Neural cell (in vitro differentiated cells): ENCODE measurements around the gene C14orf119. TPM values are rescaled to one million over a fixed set of nuclear protein-coding genes. Genes with fewer than 3 reads are reported as not detected.
A peak's percentile ranks its signal among the peaks of the same experiment; 100 is the strongest.

Source experiments
- H2AFZ ChIP-seq: fragments of 200-600, 300-800 bp; sonication (generic), shearing (Covaris generic); 2 replicates; pipeline ENCODE4 v1.6.0; 2014; ENCODE audit warnings: low read depth, mild to moderate bottlenecking, antibody characterized with exemption, low read length, moderate library complexity
- H3F3A ChIP-seq: fragments of 200-600 bp; shearing (Covaris generic); 2 replicates; pipeline ENCODE4 v1.6.1; 2016; ENCODE audit warnings: mild to moderate bottlenecking, moderate library complexity, mixed read lengths, antibody characterized with exemption, low read length; ENCODE audit not compliant: insufficient read depth, poor library complexity, severe bottlenecking
- H3K27ac ChIP-seq: fragments of 200-600, 300-800 bp; sonication (generic), shearing (Covaris generic); 2 replicates; pipeline ENCODE4 v1.5.1; 2014; ENCODE audit warnings: mild to moderate bottlenecking, low read length, moderate library complexity
- H3K27me3 ChIP-seq: fragments of 300-800, 200-600 bp; sonication (generic), shearing (Covaris generic); 2 replicates; pipeline ENCODE4 v1.6.0; 2014; ENCODE audit warnings: mild to moderate bottlenecking, low read depth, low read length, moderate library complexity; ENCODE audit not compliant: insufficient read depth
- H3K36me3 ChIP-seq: fragments of 300-800, 200-600 bp; sonication (generic), shearing (Covaris generic); 2 replicates; pipeline ENCODE4 v1.5.1; 2014; ENCODE audit warnings: mild to moderate bottlenecking, antibody characterized with exemption, low read length, moderate library complexity; ENCODE audit not compliant: insufficient read depth
- H3K4me2 ChIP-seq: fragments of 300-800, 200-600 bp; sonication (generic), shearing (Covaris generic); 2 replicates; pipeline ENCODE4 v1.6.0; 2014; ENCODE audit warnings: mild to moderate bottlenecking, low read length
- H3K4me3 ChIP-seq: fragments of 300-800, 200-600 bp; sonication (generic), shearing (Covaris generic); 2 replicates; pipeline ENCODE4 v1.5.1; 2014; ENCODE audit warnings: mild to moderate bottlenecking, low read length, moderate library complexity
- H3K79me2 ChIP-seq: fragments of 200-600 bp; shearing (Covaris generic); replicated peaks from 2 replicates; pipeline ENCODE4 v1.6.0; 2014; ENCODE audit warnings: mild to moderate bottlenecking, low read length, moderate library complexity; ENCODE audit not compliant: insufficient read depth
- H3K9ac ChIP-seq: fragments of 300-800, 200-600 bp; sonication (generic), shearing (Covaris generic); 2 replicates; pipeline ENCODE4 v1.6.1; 2016; ENCODE audit warnings: mild to moderate bottlenecking, low read length, mixed read lengths
- H3K9me2 ChIP-seq: fragments of 200-600 bp; shearing (Covaris generic); 2 replicates; pipeline ENCODE4 v1.6.1; 2016; ENCODE audit warnings: mild to moderate bottlenecking, low read length, mixed read lengths; ENCODE audit not compliant: insufficient read depth
- H3K9me3 ChIP-seq: fragments of 200-600, 300-800 bp; sonication (generic), shearing (Covaris generic); 2 replicates; pipeline ENCODE4 v1.6.1; 2016; ENCODE audit warnings: mild to moderate bottlenecking, mixed run types, low read length, moderate library complexity, mixed read lengths
- H4K20me1 ChIP-seq: fragments of 200-600 bp; shearing (Covaris generic); 2 replicates; pipeline ENCODE4 v1.6.1; 2016; ENCODE audit warnings: mild to moderate bottlenecking, mixed run types; ENCODE audit not compliant: insufficient read depth
- EP300 ChIP-seq: fragments of 450-650 bp; conservative IDR thresholded peaks from 2 replicates; pipeline ENCODE4 v1.6.1; 2014; ENCODE audit warnings: antibody characterized with exemption, mild to moderate bottlenecking, moderate library complexity; ENCODE audit not compliant: poor library complexity, severe bottlenecking
- EZH2 ChIP-seq: fragments of 200-600, 300-800 bp; shearing (Covaris generic), sonication (generic); IDR thresholded peaks from 2 replicates; pipeline ENCODE4 v1.6.1; 2014; ENCODE audit warnings: antibody characterized with exemption, low read length, borderline replicate concordance, mild to moderate bottlenecking; ENCODE audit not compliant: insufficient read depth, poor library complexity, severe bottlenecking
- MXI1 ChIP-seq: fragments of 450-650 bp; conservative IDR thresholded peaks from 2 replicates; pipeline ENCODE4 v1.6.1; 2014; ENCODE audit warnings: antibody characterized with exemption, mild to moderate bottlenecking; ENCODE audit not compliant: poor library complexity, severe bottlenecking
- POLR2AphosphoS5 ChIP-seq: IDR thresholded peaks from 2 replicates; pipeline ENCODE4 v1.6.1; 2012
- RAD21 ChIP-seq: fragments of 450-650 bp; conservative IDR thresholded peaks from 2 replicates; pipeline ENCODE4 v1.6.1; 2014; ENCODE audit warnings: antibody characterized with exemption, mild to moderate bottlenecking, moderate library complexity
- SMC3 ChIP-seq: fragments of 450-650 bp; conservative IDR thresholded peaks from 2 replicates; pipeline ENCODE4 v1.6.1; 2014; ENCODE audit warnings: antibody characterized with exemption, mild to moderate bottlenecking, moderate library complexity; ENCODE audit not compliant: poor library complexity
- TAF1 ChIP-seq: IDR thresholded peaks from 2 replicates; pipeline ENCODE4 v1.6.1; 2012; ENCODE audit warnings: low read depth
- polyA plus RNA-seq: library from polyadenylated mRNA; depleted of rRNA; stranded (reverse); fragments of >200 nt; gene quantifications from 2 replicates; pipeline ENCODE4 v1.2.3, GENCODE V29; 2014
- TF ChIP-seq, protein P1 (sequence below): IDR thresholded peaks from 2 replicates; pipeline ENCODE4 v1.6.1; 2012; ENCODE audit warnings: borderline replicate concordance
- TF ChIP-seq, protein P2 (sequence below): fragments of 450-650 bp; IDR thresholded peaks from 2 replicates; pipeline ENCODE4 v1.5.1; 2014; ENCODE audit warnings: antibody characterized with exemption, mild to moderate bottlenecking, moderate library complexity; ENCODE audit not compliant: poor library complexity, severe bottlenecking

Gene C14orf119
- polyA plus RNA-seq, 1 donor from 2014 or later, result 26.4 TPM

DNA sequence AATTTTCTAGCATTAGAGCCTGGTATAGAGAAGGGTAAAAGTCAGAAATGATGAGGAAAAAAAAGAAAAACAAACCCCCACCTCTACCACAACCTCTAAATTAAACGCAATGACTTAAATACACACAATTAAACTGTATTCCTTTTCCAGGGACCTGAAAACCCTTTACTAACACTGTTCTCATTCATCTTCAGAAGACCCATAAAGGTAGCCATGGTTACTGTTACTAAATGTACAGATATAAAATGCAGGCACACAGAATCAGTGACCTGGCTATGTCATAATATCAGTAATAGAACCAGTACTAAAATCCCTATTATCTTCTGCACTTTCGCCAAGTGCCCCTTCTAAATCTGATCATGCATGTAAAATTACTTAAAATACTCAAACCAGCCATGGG lies 1.8 kb upstream of the C14orf119 start:
- H3K9me2 ChIP-seq, result no peaks in the 10 kb centered on the region
- no peaks in the 10 kb centered on the region for H3F3A ChIP-seq
- no peak overlapping the region for H2AFZ ChIP-seq
- H3K9me3 ChIP-seq, result no peaks in the 10 kb centered on the region
- H3K36me3 ChIP-seq, result no peaks in the 10 kb centered on the region
- no peak overlapping the region for H3K27ac ChIP-seq
- H3K27me3 ChIP-seq, result no peaks in the 10 kb centered on the region
- H3K9ac ChIP-seq, result peak overlapping the region; percentile 96
- no peaks in the 10 kb centered on the region for H4K20me1 ChIP-seq
- H3K4me2 ChIP-seq, result peak overlapping the region; percentile 94
- TF ChIP-seq EZH2 (no peak), TAF1 (no peak), MXI1 (no peak)
- TF ChIP-seq, protein P1, sequence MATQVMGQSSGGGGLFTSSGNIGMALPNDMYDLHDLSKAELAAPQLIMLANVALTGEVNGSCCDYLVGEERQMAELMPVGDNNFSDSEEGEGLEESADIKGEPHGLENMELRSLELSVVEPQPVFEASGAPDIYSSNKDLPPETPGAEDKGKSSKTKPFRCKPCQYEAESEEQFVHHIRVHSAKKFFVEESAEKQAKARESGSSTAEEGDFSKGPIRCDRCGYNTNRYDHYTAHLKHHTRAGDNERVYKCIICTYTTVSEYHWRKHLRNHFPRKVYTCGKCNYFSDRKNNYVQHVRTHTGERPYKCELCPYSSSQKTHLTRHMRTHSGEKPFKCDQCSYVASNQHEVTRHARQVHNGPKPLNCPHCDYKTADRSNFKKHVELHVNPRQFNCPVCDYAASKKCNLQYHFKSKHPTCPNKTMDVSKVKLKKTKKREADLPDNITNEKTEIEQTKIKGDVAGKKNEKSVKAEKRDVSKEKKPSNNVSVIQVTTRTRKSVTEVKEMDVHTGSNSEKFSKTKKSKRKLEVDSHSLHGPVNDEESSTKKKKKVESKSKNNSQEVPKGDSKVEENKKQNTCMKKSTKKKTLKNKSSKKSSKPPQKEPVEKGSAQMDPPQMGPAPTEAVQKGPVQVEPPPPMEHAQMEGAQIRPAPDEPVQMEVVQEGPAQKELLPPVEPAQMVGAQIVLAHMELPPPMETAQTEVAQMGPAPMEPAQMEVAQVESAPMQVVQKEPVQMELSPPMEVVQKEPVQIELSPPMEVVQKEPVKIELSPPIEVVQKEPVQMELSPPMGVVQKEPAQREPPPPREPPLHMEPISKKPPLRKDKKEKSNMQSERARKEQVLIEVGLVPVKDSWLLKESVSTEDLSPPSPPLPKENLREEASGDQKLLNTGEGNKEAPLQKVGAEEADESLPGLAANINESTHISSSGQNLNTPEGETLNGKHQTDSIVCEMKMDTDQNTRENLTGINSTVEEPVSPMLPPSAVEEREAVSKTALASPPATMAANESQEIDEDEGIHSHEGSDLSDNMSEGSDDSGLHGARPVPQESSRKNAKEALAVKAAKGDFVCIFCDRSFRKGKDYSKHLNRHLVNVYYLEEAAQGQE, result no peak
- TF ChIP-seq, protein P2, sequence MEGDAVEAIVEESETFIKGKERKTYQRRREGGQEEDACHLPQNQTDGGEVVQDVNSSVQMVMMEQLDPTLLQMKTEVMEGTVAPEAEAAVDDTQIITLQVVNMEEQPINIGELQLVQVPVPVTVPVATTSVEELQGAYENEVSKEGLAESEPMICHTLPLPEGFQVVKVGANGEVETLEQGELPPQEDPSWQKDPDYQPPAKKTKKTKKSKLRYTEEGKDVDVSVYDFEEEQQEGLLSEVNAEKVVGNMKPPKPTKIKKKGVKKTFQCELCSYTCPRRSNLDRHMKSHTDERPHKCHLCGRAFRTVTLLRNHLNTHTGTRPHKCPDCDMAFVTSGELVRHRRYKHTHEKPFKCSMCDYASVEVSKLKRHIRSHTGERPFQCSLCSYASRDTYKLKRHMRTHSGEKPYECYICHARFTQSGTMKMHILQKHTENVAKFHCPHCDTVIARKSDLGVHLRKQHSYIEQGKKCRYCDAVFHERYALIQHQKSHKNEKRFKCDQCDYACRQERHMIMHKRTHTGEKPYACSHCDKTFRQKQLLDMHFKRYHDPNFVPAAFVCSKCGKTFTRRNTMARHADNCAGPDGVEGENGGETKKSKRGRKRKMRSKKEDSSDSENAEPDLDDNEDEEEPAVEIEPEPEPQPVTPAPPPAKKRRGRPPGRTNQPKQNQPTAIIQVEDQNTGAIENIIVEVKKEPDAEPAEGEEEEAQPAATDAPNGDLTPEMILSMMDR, result no peak
- peak overlapping the region; percentile 74 for H3K4me3 ChIP-seq
- peaks cover 44% of the 10 kb centered on the region for H3K79me2 ChIP-seq

DNA sequence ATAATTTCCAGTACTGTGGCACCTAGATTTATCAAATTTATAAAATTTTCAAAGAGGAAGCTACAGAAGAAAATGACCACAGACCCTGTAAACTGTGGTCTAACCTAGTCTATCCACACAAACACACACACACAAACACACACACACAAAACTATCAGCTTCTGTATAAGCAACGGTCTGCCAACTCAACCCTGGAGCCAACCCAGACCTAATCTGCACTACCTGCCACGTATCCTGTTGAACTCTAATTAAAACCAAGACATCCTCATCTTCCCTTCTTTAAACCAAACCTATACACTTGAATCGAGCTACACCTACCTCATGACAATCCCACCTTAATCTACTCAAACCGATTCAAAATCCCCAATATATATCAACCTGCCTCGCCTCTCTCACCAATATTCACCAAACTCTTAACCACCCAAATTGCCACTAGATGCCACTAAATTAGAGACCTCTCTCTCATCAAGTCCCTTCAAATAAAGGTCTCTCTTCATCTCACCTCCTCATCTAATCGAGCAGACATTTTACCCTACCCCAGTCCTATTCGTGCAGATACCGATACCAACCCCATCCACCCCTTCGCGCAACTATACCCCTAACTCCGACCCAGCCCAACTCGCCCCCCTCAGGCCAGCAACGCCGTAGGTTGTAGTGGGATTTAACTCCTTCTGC lies 1.2 kb upstream of the C14orf119 start:
- H3K9me2 ChIP-seq, result no peaks in the 10 kb centered on the region
- H3K27me3 ChIP-seq, result no peaks in the 10 kb centered on the region
- peak overlapping the region; percentile 94 for H3K4me2 ChIP-seq
- H3K27ac ChIP-seq, result peak overlapping the region; percentile 96
- H2AFZ ChIP-seq, result peak overlapping the region; percentile 74
- H3K79me2 ChIP-seq, result peaks cover 44% of the 10 kb centered on the region
- peak overlapping the region; percentile 74 for H3K4me3 ChIP-seq
- TF ChIP-seq TAF1, result no peak
- no peak for TF ChIP-seq RAD21
- TF ChIP-seq, protein P2, result peak; percentile 67
- no peak for TF ChIP-seq EP300
- peak; percentile 45 for TF ChIP-seq MXI1
- TF ChIP-seq SMC3, result peak; percentile 55
- TF ChIP-seq EZH2, result no peak
- TF ChIP-seq, protein P1, result no peak
- no peak for TF ChIP-seq POLR2AphosphoS5
- no peaks in the 10 kb centered on the region for H3K36me3 ChIP-seq
- H3K9ac ChIP-seq, result peak overlapping the region; percentile 96
- no peaks in the 10 kb centered on the region for H4K20me1 ChIP-seq
- H3K9me3 ChIP-seq, result no peaks in the 10 kb centered on the region
- H3F3A ChIP-seq, result no peaks in the 10 kb centered on the region
